Muscle layer of colon (tissue), 2 donors: ENCODE results near the gene CEP192.

Experiments used
- H3K27ac ChIP-seq: one replicate; pipeline ENCODE4 v1.7.0; 2013; ENCODE audit warnings: low read depth, mild to moderate bottlenecking, low read length, moderate library complexity
- H3K27me3 ChIP-seq, 2 donors: one replicate each; pipeline ENCODE4 v1.7.0; 2013; ENCODE audit warnings: low read length in 2 of 2, mild to moderate bottlenecking in 2 of 2; ENCODE audit not compliant: insufficient read depth in 2 of 2, control insufficient read depth in 1 of 2
- H3K36me3 ChIP-seq: one replicate; pipeline ENCODE4 v1.7.0; 2013; ENCODE audit warnings: mild to moderate bottlenecking, low read length; ENCODE audit not compliant: insufficient read depth
- H3K4me1 ChIP-seq: one replicate; pipeline ENCODE4 v1.7.0; 2013; ENCODE audit warnings: mild to moderate bottlenecking, low read length; ENCODE audit not compliant: insufficient read depth
- H3K4me3 ChIP-seq, 2 donors: one replicate each; pipeline ENCODE4 v1.7.0; 2013; ENCODE audit warnings: low read length in 2 of 2, low read depth in 1 of 2, mild to moderate bottlenecking in 1 of 2, moderate library complexity in 1 of 2
- H3K9ac ChIP-seq: one replicate; pipeline ENCODE4 v1.7.0; 2013; ENCODE audit warnings: low read length
- H3K9me3 ChIP-seq: one replicate; pipeline ENCODE4 v1.7.0; 2013; ENCODE audit warnings: mild to moderate bottlenecking, low read length
- donor health status: abdominal sarcoma.
- donor health status: Adenocarcinoma of cecum.

Gene CEP192

DNA sequence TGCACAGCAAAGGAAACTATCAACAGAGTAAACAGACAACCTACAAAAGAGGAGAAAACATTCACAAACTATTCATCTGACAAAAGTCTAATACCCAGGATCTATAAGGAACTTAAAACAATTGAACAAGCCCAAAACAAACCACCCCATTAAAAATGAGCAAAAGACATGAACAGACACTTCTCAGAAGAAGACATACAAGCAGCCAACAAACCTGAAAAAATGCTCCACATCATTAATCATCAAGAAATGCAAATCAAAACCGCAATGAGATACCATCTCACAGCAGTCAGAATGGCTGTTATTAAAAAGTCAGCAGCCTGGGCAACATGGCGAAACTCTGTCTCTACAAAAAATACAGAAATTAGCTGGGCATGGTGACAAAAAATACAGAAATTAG lies 117.2 kb downstream of the CEP192 start:
- peaks cover 24% of the 10 kb centered on the region for H3K36me3 ChIP-seq
- no peak overlapping the region for H3K4me3 ChIP-seq
- no peak overlapping the region for H3K27ac ChIP-seq
- no peaks in the 10 kb centered on the region for H3K27me3 ChIP-seq
- no peaks in the 10 kb centered on the region for H3K4me1 ChIP-seq
- no peaks in the 10 kb centered on the region for H3K9me3 ChIP-seq
- H3K9ac ChIP-seq = no peak overlapping the region

DNA sequence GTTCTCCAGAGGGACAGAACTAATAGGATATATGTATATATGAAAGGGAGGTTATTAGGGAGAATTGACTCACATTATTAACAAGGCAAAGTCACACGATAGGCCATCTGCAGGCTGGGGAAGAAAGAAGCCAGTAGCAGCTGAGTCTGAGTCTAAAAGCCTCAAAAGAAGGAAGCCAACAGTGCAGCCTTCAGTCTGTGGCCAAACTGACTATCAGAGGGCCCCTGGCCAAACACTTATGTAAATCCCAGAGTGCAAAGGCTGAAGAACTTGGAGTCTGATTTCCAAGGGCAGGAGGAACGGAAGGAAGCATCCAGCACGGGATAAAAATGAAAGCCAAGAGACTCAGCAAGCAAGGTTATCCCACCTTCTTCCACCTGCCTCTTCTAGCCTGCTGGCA lies 119.4 kb downstream of the CEP192 start:
- H3K4me1 ChIP-seq = no peaks in the 10 kb centered on the region
- H3K27me3 ChIP-seq = no peaks in the 10 kb centered on the region
- H3K9ac ChIP-seq = no peak overlapping the region
- H3K36me3 ChIP-seq = peaks cover 12% of the 10 kb centered on the region
- H3K9me3 ChIP-seq = no peaks in the 10 kb centered on the region
- no peak overlapping the region for H3K4me3 ChIP-seq
- H3K27ac ChIP-seq = no peak overlapping the region

DNA sequence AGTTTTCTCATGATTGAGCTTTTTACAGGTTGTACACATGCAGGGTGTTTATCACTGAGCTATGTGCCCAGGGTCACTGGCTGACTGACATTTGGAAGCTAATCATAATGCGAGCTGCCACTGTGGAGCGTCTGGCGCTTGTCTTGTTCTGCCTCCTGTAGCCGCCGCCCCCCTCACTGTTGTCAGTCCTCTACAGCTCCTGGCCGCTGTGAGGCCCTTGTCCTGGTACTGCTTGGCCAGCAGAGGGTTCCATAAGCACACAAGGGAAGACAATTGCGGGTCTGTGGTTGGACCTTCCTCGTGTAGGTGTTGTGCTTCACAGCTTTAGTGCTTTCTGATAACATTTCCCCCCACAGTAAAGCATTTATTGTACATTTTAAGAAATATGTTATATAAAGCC lies 121.8 kb downstream of the CEP192 start:
- Histone ChIP-seq H3K9ac (no peak overlapping the region), H3K4me3 (no peak overlapping the region), H3K27me3 (no peaks in the 10 kb centered on the region), H3K4me1 (no peaks in the 10 kb centered on the region), H3K9me3 (no peaks in the 10 kb centered on the region), H3K36me3 (peaks cover 4% of the 10 kb centered on the region), H3K27ac (no peak overlapping the region)

DNA sequence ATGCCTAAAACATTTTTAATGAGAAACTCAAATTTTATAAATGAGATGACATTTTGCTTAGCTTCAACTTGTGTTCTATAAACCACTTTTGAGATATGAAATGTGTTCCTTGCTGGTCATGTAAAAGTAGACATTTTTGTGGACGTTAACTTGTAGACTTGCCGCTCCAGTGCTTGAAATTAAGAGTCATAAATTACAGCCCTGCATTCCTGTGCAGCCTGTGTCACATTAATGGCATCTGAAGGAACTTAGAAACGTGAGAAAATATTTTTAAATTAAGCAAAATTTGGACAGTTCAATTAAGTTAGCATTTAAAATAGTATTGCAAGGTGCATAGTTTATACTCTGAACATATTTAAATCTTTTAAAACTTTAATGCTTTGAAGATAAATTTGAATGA lies 129.1 kb downstream of the CEP192 start:
- Histone ChIP-seq H3K27ac (no peak overlapping the region), H3K9ac (no peak overlapping the region), H3K9me3 (no peaks in the 10 kb centered on the region), H3K4me1 (no peaks in the 10 kb centered on the region), H3K27me3 (no peaks in the 10 kb centered on the region), H3K4me3 (no peak overlapping the region), H3K36me3 (peaks cover 20% of the 10 kb centered on the region)

DNA sequence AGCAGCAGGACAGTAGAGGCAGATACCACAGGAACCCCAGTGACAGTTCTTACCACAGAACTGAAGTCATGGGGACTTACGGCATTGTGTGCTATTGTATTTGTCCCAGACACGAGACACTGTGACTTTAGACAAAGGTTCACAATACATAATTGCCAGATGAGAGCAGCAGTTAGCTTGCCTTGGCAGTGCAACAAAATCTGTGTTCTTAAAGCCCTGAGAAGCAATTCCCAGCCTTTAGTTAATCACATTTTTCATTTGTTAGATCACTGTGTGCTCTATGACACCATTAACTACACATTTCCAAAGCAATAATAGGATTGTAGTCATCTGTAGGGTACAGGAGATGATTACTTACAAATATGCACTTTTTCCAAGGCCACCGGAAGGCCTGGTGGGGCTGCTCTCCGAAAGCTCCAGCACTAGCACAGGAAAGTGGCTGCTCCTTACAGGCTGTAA lies 129.8 kb downstream of the CEP192 start:
- Histone ChIP-seq H3K27ac (no peak overlapping the region), H3K4me1 (no peaks in the 10 kb centered on the region), H3K9me3 (no peaks in the 10 kb centered on the region), H3K4me3 (no peak overlapping the region), H3K27me3 (no peaks in the 10 kb centered on the region), H3K9ac (no peak overlapping the region), H3K36me3 (peaks cover 20% of the 10 kb centered on the region)

DNA sequence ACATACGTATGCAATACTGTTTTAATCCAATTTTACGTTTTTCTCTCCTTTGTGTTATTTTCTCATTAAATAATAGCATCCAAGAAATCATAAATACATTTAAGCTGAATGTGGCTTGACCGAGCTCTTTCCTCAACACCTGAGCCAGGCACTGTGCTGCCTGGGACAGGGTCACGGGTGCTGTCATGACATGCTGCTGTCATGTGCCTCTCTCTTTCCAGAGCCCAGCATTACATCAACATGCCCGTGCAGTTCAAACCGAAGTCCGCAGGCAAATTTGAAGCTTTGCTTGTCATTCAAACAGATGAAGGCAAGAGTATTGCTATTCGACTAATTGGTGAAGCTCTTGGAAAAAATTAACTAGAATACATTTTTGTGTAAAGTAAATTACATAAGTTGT lies 133.2 kb downstream of the CEP192 start:
- no peaks in the 10 kb centered on the region for H3K4me1 ChIP-seq
- no peaks in the 10 kb centered on the region for H3K27me3 ChIP-seq
- no peak overlapping the region for H3K4me3 ChIP-seq
- H3K27ac ChIP-seq = no peak overlapping the region
- no peaks in the 10 kb centered on the region for H3K9me3 ChIP-seq
- H3K36me3 ChIP-seq = peaks cover 6% of the 10 kb centered on the region
- no peak overlapping the region for H3K9ac ChIP-seq

DNA sequence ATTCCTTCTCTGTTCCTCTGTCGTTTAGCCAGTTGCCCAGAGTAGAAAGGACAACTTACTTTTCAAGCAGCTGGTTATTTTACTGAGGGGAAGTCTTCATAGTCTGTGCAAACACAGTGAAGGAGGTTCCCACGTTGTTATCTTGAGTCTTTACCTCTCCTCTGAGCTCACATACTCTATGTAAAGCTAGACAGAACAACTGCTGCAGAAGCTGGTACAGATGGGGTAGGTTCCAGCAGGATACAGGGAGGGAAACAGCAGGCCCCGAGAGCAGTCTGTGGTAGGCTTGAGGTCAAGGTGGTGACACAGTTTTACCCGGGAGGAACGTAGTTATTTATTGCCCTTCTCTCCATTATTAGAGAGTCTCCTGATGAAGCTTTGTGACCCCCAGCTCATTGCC lies 134.0 kb downstream of the CEP192 start:
- H3K9me3 ChIP-seq = no peaks in the 10 kb centered on the region
- H3K4me1 ChIP-seq = no peaks in the 10 kb centered on the region
- H3K4me3 ChIP-seq = no peak overlapping the region
- H3K27me3 ChIP-seq = no peaks in the 10 kb centered on the region
- H3K27ac ChIP-seq = no peak overlapping the region
- no peak overlapping the region for H3K9ac ChIP-seq
- peaks cover 6% of the 10 kb centered on the region for H3K36me3 ChIP-seq

DNA sequence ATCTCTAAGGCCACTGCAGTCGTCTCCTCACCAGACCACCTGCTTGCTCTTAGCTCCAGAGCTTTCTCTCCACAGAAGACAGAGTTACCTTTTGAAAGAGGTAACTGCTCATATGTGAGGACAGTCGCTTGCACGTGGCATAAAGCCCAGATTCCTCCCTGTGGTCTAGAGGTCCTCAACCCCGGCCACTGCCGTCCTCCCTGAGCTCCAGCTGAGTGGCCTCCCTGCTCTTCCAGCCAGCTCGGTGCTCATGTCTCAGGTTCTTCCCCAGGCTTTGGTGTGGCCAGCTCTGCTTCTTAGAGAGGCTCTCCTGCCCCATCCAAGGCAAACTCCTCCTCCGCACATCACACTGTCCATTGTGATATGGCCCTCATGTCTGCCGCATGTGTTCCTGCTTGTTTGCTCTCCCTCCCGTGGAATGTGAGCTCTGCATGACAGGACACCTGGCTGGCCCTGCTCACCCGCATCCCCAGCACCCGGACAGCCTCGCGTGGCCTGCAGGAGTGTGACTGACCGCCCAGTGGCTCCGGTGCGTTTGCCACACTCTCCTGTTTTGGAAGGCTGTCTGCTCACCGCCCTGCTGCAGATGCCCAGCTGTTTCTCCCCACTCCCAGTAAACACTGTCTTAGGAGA lies 135.9 kb downstream of the CEP192 start:
- H3K36me3 ChIP-seq = peaks cover 6% of the 10 kb centered on the region
- H3K4me3 ChIP-seq = no peak overlapping the region
- no peaks in the 10 kb centered on the region for H3K9me3 ChIP-seq
- no peak overlapping the region for H3K9ac ChIP-seq
- no peak overlapping the region for H3K27ac ChIP-seq
- H3K4me1 ChIP-seq = no peaks in the 10 kb centered on the region
- no peaks in the 10 kb centered on the region for H3K27me3 ChIP-seq

DNA sequence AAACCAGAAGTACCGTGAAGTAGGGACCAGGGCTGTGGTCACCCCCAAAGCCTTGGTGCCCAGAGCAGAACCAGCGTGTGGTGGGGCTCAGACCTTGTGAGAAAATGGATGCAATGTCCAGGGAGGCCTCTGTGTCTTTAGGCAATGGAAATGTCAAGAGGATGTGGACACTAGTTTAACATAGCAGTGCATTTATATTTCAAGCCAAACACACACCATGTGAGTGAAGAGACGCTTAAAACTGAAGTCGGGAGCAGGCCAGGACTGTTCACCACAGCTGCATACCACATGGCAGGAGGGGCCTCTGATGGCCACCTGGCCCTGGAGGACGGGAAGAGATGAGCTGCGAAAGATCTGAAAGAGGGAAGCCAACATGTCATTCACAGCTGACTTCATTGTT lies 140.1 kb downstream of the CEP192 start:
- Histone ChIP-seq H3K27ac (no peak overlapping the region), H3K4me1 (no peaks in the 10 kb centered on the region), H3K9me3 (no peaks in the 10 kb centered on the region), H3K9ac (no peak overlapping the region), H3K27me3 (peaks cover 0 to 4% of the 10 kb centered on the region in 2 donors), H3K4me3 (no peak overlapping the region), H3K36me3 (no peaks in the 10 kb centered on the region)

DNA sequence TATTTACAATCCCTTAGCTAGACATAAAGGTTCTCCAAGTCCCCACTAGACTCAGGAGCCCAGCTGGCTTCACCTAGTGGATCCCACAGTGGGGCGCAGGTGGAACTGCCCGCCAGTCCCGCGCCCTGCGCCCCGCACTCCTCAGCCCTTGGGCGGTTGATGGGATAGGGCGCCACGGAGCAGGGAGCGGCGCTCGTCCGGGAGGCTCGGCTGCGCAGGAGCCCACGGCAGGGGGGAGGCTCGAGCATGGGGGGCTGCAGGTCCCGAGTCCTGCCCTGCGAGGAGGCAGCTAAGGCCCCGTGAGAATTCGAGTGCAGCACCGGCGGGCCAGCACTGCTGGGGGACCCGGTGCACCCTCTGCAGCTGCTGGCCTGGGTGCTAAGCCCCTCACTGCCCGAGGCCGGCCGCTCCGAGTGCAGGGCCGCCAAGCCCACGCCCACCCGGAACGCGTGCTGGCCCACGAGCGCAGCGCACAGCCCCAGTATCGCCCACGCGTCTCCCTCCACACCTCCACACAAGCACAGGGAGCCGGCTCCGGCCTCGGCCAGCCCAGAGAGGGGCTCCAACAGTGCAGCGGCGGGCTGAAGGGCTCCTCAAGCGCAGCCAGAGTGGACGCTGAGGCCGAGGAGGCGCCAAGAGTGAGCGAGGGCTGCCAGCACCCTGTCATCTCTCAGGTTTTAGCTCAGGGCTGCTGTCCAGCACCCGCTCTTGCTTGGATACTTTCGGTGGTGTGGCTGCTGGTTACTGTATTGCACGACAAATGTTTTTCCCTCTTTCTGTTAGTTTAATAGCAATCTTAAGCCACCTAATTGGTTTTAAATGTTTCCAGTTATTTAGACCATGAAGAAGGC lies 143.6 kb downstream of the CEP192 start:
- H3K36me3 ChIP-seq = no peaks in the 10 kb centered on the region
- no peak overlapping the region for H3K4me3 ChIP-seq
- H3K27me3 ChIP-seq = peaks cover 4 to 6% of the 10 kb centered on the region in 2 donors
- no peak overlapping the region for H3K9ac ChIP-seq
- no peak overlapping the region for H3K27ac ChIP-seq
- peaks cover 5% of the 10 kb centered on the region for H3K4me1 ChIP-seq
- H3K9me3 ChIP-seq = no peaks in the 10 kb centered on the region

DNA sequence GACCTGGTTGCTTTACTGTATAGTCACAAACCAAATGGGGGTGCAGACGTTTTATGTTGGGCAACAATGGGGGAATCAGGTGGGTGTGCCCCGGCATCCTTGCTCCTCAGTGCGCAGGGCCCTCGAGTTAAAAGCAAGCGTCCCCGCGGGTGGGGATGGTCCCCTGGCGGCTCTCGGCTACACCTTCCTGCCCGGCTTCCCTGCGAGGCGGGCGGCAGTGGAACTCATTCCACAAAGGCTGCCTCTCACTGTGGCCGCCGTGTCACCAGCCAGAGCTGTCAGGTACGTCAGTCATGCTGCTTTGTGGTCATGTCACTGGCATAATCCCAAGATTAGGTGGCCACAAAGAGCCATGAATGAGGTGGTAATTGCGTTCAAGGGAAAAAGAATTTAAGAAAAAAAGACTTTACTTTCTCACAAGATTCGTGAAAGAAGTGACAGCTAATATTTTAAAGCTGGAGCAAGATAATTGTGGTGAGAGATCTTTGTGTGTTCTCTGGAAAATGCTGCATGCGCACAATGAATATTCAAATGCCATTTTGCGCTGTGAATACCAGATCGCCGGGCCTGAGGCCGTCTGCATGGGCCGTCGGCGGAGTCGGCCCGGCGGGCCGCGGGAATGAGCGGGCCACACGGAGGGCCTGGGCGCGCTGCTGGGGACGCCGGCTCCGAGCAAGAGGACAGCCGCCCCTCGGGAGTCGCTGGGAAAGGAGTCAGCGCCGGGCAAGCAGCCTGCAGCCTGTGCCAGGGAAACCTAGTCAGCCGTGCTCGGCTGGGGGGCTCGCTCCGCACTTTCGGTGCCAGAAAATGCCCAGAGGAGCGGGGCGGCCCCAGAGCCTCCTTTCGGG lies 145.1 kb downstream of the CEP192 start:
- peaks cover 5% of the 10 kb centered on the region for H3K4me1 ChIP-seq
- H3K27me3 ChIP-seq = peaks cover 4 to 6% of the 10 kb centered on the region in 2 donors
- H3K36me3 ChIP-seq = no peaks in the 10 kb centered on the region
- no peaks in the 10 kb centered on the region for H3K9me3 ChIP-seq
- H3K27ac ChIP-seq = peak overlapping the region; percentile 0
- H3K9ac ChIP-seq = no peak overlapping the region
- peak overlapping the region; percentile 65 to 68 for H3K4me3 ChIP-seq
